Activated CD4-positive, alpha-beta T cell treated with anti-CD3 and anti-CD28 coated beads for 24 hours (primary cell): ENCODE results near the gene MDH1B.

Source experiments
- DNase-seq, 2 donors: peaks; one replicate each; pipeline ENCODE4 v3.0.0-alpha.2; 2020; ENCODE audit warnings: low read depth in 2 of 2

Gene MDH1B

DNA sequence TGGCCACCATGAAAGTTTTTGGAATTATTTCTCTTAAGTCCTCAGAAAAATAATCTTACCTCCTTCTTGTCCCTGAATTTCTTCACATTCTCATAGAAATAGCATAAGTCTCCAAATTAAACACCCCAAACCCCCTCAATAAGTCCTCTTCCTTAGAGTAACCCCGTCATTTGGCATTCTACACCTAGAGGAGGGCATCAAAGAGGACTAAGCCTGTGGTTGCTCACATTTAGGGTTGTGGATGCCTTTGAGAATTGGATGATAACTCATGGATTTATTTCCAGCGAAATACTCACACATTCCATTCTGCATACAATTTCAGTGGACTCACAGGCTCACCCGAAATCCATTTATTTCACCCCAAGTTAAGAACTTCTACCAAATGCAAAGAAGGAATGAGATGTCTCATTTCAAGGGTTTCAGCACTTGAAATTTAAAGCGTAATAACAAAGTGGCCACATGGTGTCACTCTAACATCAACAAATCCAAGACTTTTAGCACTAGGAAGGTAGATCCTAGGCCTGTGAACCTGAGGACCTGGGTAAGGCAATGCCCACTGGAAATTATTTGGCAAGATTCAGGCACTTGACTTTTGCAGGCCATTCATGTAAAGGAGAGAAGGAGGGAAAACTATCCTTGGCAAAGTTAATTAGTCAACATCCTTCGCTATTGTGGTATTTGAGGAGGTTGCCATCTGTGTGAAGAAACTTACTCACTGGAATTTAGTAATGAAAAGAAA is 71.6 kb downstream of the MDH1B start:
- peak in 1 of 2 donors; percentile 36 for DNase-seq

DNA sequence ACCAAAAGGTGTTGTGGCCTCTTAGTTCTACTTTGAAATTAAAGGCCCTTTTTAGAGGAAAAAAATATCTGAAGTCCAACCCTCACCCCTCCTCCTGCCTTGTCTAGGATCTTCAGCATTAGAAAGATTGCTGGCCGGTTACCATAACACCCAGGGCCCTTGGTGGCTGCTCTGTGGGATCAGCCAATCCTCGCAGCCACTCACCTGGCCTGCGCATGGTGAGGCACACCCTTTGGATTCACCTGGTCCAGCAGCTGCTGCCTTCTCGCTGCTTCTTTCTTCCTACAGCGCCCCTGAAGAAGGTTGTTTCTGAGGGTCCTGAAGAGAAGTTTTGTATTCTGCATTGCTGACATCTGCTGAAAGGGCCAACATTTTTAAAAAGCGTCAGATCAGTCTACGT is 72.2 kb downstream of the MDH1B start:
- DNase-seq, result no peak

DNA sequence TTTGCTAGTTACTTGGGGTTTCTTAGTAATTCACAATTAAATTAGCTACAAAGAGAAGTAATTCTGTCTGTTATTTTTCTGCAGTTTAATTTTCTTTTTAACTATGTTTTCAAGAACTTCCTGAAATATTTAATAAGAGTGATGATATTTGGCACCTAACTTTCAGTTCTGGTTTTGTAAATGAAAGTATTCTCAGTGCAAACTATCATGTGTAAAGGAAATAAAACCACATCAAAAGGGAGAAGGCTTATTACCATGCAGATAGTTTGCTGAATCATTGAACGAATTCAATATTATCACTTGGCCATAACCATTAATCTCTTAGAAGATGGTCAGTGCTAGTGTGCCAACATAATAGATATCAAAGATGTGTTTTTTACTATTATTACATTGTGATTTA is 76.1 kb downstream of the MDH1B start:
- no peak for DNase-seq

DNA sequence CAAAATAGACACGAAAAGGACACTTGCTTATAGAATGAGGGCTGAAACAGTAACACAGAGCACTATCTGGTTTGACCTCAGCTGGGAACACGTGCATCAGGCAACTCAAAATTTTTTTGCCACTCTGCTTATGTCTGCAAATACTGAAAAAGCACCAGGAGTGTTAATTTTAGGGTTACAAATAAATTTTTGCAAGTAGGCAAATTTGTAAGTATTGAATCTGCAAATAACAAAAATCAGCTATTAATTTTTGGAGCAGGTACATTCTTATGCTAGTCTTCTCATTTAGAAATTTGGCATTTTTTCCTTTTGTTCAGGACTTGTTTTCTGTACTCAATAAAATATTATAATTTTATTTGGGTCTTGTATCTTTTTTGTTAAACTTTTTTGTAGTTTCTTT is 76.7 kb downstream of the MDH1B start:
- no peak for DNase-seq
